Calu3 (cell line): ENCODE data around the gene CELF4. TPM values are rescaled to one million over a fixed set of nuclear protein-coding genes. Genes with fewer than 3 reads are reported as not detected.
A peak's percentile ranks its signal among the peaks of the same experiment; 100 is the strongest.

Source experiments
- BruUV-seq: library from RNA; stranded (reverse); fragments of 400-500 nt; replicated peaks from 2 replicates; lab custom pipeline; 2021; lab: Mats Ljungman, UMichigan
- CTCF ChIA-PET: fragments of 300-600 bp; sonication (Branson Sonifier 250); formaldehyde crosslinking; loops from one replicate; lab custom pipeline; 2022; ENCODE audit warnings: antibody characterized with exemption; lab: Charles Lee
- DNase-seq: peaks from one replicate; pipeline ENCODE4 v3.0.0; 2022
- H3K27ac Mint-ChIP-seq: one replicate; pipeline ENCODE4 v1.8.0; 2022; ENCODE audit warnings: mixed read lengths; ENCODE audit not compliant: unreplicated experiment
- H3K27me3 Mint-ChIP-seq: one replicate; pipeline ENCODE4 v1.8.0; 2022; ENCODE audit warnings: mixed read lengths; ENCODE audit not compliant: unreplicated experiment
- H3K36me3 Mint-ChIP-seq: one replicate; pipeline ENCODE4 v1.8.0; 2022; ENCODE audit warnings: mild to moderate bottlenecking, moderate library complexity, mixed read lengths; ENCODE audit not compliant: insufficient read depth, unreplicated experiment
- H3K4me1 Mint-ChIP-seq: one replicate; pipeline ENCODE4 v1.8.0; 2022; ENCODE audit warnings: mild to moderate bottlenecking, low read depth, mixed read lengths; ENCODE audit not compliant: unreplicated experiment
- H3K4me3 Mint-ChIP-seq: one replicate; pipeline ENCODE4 v1.8.0; 2022; ENCODE audit warnings: mild to moderate bottlenecking, low read depth, moderate library complexity, mixed read lengths; ENCODE audit not compliant: unreplicated experiment
- H3K9me3 Mint-ChIP-seq: one replicate; pipeline ENCODE4 v1.8.0; 2022; ENCODE audit warnings: low read depth, mixed read lengths; ENCODE audit not compliant: unreplicated experiment
- intact Hi-C: fragments of 100-400 bp; cut with micrococcal nuclease; formaldehyde crosslinking; loops from one replicate; pipeline ENCODE4 v1.10.0; 2022; ENCODE audit not compliant: unreplicated experiment
- total RNA-seq: library from RNA; stranded (reverse); gene quantifications from 2 replicates; pipeline ENCODE4 v1.2.3, GENCODE V29; 2022
- TF ChIP-seq, protein P1 (sequence below): fragments of 200-600 bp; IDR thresholded peaks from one replicate; pipeline ENCODE4 v1.8.0; 2022; ENCODE audit warnings: antibody characterized with exemption; ENCODE audit not compliant: unreplicated experiment

Gene CELF4
- total RNA-seq, 1 experiment from 2014 or later: 7.8 TPM

DNA sequence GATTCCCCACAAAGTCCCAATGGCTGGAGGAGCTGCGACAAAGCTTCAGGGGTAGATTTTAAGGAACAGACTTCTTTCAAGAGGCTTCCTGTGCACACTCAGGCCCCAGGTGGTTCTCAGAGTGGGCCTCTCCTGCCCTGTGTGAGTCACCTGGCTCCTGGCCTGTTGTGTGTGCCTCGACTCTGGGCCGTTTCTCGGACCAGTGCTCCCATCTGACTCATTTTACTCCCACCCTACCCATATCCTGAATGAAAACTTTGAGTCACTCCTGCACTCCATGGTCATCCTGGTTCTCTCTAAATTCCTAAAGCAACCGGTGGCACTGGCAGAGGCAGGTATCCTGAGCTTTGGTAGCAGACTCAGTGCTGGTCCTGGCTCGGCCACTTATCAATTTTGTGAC lies 84.1 kb downstream of the CELF4 start:
- DNase-seq: no peak
- intact Hi-C loops: no loop called here
- BruUV-seq: no TSS peak
- H3K9me3 Mint-ChIP-seq: no peaks in the 10 kb centered on the region
- H3K4me3 Mint-ChIP-seq: no peak overlapping the region
- TF ChIP-seq, protein P1, sequence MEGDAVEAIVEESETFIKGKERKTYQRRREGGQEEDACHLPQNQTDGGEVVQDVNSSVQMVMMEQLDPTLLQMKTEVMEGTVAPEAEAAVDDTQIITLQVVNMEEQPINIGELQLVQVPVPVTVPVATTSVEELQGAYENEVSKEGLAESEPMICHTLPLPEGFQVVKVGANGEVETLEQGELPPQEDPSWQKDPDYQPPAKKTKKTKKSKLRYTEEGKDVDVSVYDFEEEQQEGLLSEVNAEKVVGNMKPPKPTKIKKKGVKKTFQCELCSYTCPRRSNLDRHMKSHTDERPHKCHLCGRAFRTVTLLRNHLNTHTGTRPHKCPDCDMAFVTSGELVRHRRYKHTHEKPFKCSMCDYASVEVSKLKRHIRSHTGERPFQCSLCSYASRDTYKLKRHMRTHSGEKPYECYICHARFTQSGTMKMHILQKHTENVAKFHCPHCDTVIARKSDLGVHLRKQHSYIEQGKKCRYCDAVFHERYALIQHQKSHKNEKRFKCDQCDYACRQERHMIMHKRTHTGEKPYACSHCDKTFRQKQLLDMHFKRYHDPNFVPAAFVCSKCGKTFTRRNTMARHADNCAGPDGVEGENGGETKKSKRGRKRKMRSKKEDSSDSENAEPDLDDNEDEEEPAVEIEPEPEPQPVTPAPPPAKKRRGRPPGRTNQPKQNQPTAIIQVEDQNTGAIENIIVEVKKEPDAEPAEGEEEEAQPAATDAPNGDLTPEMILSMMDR: no peak
- no peaks in the 10 kb centered on the region for H3K4me1 Mint-ChIP-seq
- H3K27ac Mint-ChIP-seq: no peak overlapping the region
- CTCF ChIA-PET: no interaction called here
- no peaks in the 10 kb centered on the region for H3K36me3 Mint-ChIP-seq
- H3K27me3 Mint-ChIP-seq: peaks cover 100% of the 10 kb centered on the region

DNA sequence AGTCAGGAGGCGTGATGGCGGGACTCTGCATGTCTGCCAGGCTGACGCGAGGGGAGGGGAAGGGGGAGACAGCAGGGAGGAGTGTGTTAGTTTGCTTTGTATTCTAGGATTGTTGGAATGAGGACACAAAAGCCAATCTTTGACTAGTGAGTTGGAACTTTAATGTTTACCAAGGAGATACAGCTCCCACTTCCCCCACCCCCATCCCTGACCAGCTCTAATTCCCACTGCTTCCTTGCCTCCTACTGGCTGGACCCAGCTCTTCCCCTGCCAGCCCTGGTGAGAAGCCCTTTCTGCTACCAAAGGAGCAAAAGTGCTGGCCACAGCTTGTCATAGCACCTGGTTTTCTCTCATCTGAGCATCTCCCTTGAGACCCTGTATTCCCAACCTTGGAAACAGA lies 84.5 kb downstream of the CELF4 start:
- TF ChIP-seq, protein P1: no peak
- Mint-ChIP-seq H3K4me3 (no peak overlapping the region), H3K36me3 (no peaks in the 10 kb centered on the region), H3K4me1 (no peaks in the 10 kb centered on the region), H3K27ac (no peak overlapping the region), H3K27me3 (peaks cover 100% of the 10 kb centered on the region), H3K9me3 (no peaks in the 10 kb centered on the region)
- no TSS peak for BruUV-seq
- no peak for DNase-seq
- intact Hi-C loops: no loop called here
- CTCF ChIA-PET: no interaction called here

DNA sequence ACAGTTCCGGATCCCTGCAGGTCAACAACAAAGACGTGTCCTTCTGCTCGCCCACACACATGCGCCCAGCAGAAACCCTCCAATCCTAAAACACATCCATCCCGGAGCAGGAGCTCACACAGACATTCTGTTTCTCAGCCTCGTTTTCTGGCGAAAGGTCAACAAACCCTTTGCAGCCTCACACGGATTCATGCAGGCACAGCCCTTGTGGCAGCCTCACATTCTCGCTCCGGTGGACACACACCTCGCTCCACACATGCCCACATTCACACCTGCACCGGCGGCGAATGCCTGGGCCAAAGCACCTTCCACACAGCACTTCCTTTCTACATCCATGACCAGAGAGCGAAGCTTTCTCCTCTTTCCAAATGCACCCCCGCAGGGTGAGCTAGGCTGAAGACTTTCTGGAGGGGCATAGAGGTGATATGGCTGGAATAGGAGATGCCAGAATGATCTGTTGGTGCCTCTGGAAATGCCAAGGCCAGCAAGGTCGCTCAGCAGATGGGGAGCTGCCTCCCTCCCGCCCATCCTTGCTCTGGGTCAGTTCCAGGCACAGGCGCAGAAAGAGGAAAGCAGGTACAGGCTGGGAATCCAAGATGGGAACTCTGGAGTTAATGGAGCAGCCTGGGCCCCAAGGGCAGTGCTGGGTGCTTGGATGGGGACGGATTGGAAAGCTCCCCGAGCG lies 88.8 kb downstream of the CELF4 start:
- peaks cover 100% of the 10 kb centered on the region for H3K27me3 Mint-ChIP-seq
- intact Hi-C loops: loop anchor here (1.0 kb wide), 1 partner anchor 90 kb away; no protein-coding TSS in a partner anchor
- CTCF ChIA-PET: no interaction called here

DNA sequence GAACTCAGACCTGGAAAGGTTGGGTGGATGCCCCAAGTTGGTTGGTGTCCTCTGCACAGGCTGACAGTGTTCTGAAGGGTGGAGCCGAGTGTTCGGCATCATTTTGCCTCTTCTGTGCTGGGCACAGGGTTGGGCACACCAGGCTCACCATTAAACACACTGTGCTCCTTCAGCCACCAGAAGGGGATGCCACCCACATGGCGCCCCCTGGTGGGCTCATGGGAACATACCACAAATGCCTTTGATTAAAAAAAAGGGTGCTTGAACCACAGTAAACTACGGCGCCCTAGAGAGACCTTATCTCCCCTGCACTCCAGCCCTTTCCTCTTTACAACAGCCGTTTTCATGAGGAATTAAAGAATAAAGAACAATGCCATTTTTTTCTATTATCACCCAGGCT lies 89.4 kb downstream of the CELF4 start:
- Mint-ChIP-seq H3K4me1 (no peaks in the 10 kb centered on the region), H3K27ac (no peak overlapping the region), H3K9me3 (no peaks in the 10 kb centered on the region), H3K27me3 (peaks cover 100% of the 10 kb centered on the region), H3K4me3 (no peak overlapping the region), H3K36me3 (no peaks in the 10 kb centered on the region)
- CTCF ChIA-PET: no interaction called here
- BruUV-seq: no TSS peak
- TF ChIP-seq, protein P1: peak; percentile 57
- DNase-seq: peak; percentile 52
- intact Hi-C loops: loop anchor here (1.0 kb wide), 1 partner anchor 90 kb away; no protein-coding TSS in a partner anchor

More for the DNA sequence above, 88.8 kb downstream of the CELF4 start:
- Mint-ChIP-seq H3K4me3 (no peak overlapping the region), H3K9me3 (no peaks in the 10 kb centered on the region), H3K4me1 (no peaks in the 10 kb centered on the region), H3K36me3 (no peaks in the 10 kb centered on the region), H3K27ac (no peak overlapping the region)
- no peak for DNase-seq
- TF ChIP-seq, protein P1: no peak
- BruUV-seq: no TSS peak
